ENCODE data around the gene NDUFS8.
"Not testable (repeated sequence)": the region's sequence is repeated elsewhere in the genome, so short reads cannot be mapped to it uniquely, and the experiment has no call there.

NDUFS8 gene

GRCh38 chr11:68030318-68031143, at the start of gene NDUFS8:
Gene NDUFS8, plus strand, starts transcription at chr11:68030681. Its CDS starts 1,471 bp downstream, at chr11:68032152.
- peak; percentile 86 to 97 for DNase-seq (ENCODE audit: low read depth in 2 of 2)

GRCh38 chr11:67981226-67981625, 49.3 kb upstream of the NDUFS8 start:
- not testable (repeated sequence) for DNase-seq (ENCODE audit: low read depth in 2 of 2)

- not testable (repeated sequence) for DNase-seq (ENCODE audit: low read depth in 2 of 2)
Measured at GRCh38 chr11:67982255-67982857, 48.1 kb upstream of the NDUFS8 start.

- DNase-seq (ENCODE audit: low read depth in 2 of 2) = no peak
Measured at GRCh38 chr11:67983951-67984350, 46.5 kb upstream of the NDUFS8 start.

- DNase-seq (ENCODE audit: low read depth in 2 of 2) = not testable (repeated sequence)
Measured at GRCh38 chr11:67985302-67985701, 45.2 kb upstream of the NDUFS8 start.

GRCh38 chr11:67990546-67991346, 39.7 kb upstream of the NDUFS8 start:
- not testable (repeated sequence) for DNase-seq (ENCODE audit: low read depth in 2 of 2)

GRCh38 chr11:67991347-67992121, 38.9 kb upstream of the NDUFS8 start:
- DNase-seq (ENCODE audit: low read depth in 2 of 2) = not testable (repeated sequence)

- not testable (repeated sequence) for DNase-seq (ENCODE audit: low read depth in 2 of 2)
Measured at GRCh38 chr11:67993821-67994220, 36.7 kb upstream of the NDUFS8 start.

GRCh38 chr11:67994387-67994786, 36.1 kb upstream of the NDUFS8 start:
- not testable (repeated sequence) for DNase-seq (ENCODE audit: low read depth in 2 of 2)

- DNase-seq (ENCODE audit: low read depth in 2 of 2) = not testable (repeated sequence)
Measured at GRCh38 chr11:67995129-67995528, 35.4 kb upstream of the NDUFS8 start.

GRCh38 chr11:67995579-67995978, 34.9 kb upstream of the NDUFS8 start:
- not testable (repeated sequence) for DNase-seq (ENCODE audit: low read depth in 2 of 2)

GRCh38 chr11:67996051-67996450, 34.4 kb upstream of the NDUFS8 start:
- no peak for DNase-seq (ENCODE audit: low read depth in 2 of 2)

- DNase-seq (ENCODE audit: low read depth in 2 of 2) = peak in 1 of 2 donors; percentile 9
Measured at GRCh38 chr11:67996622-67997474, 33.6 kb upstream of the NDUFS8 start.

GRCh38 chr11:67997475-67997921, 33.0 kb upstream of the NDUFS8 start:
- no peak for DNase-seq (ENCODE audit: low read depth in 2 of 2)

- DNase-seq (ENCODE audit: low read depth in 2 of 2) = no peak
Measured at GRCh38 chr11:67998150-67999045, 32.1 kb upstream of the NDUFS8 start.

GRCh38 chr11:67999201-67999629, 31.3 kb upstream of the NDUFS8 start:
- DNase-seq (ENCODE audit: low read depth in 2 of 2) = no peak

GRCh38 chr11:67999704-68000103, 30.8 kb upstream of the NDUFS8 start:
- DNase-seq (ENCODE audit: low read depth in 2 of 2) = no peak

- DNase-seq (ENCODE audit: low read depth in 2 of 2) = no peak
Measured at GRCh38 chr11:68002575-68002937, 27.9 kb upstream of the NDUFS8 start.
